ENCODE results near the gene SELENOO. TPM values are rescaled to one million over a fixed set of nuclear protein-coding genes. Genes with fewer than 3 reads are reported as not detected.

The SELENOO gene
- total RNA-seq, 1 donor from 2014 or later: 4.7 TPM

Other genes with a start within 250 kb of the SELENOO start
- 14.6 TPM for gene PIM3, start 240.2 kb upstream of the SELENOO start, total RNA-seq
- not detected for gene IL17REL, start 188.2 kb upstream of the SELENOO start, total RNA-seq
- not detected for gene TTLL8, start 142.7 kb upstream of the SELENOO start, total RNA-seq
- 0.52 TPM for gene MLC1, start 115.6 kb upstream of the SELENOO start, total RNA-seq
- gene MOV10L1, start 111.0 kb upstream of the SELENOO start, total RNA-seq: 2.1 TPM
- gene PANX2, start 30.3 kb upstream of the SELENOO start, total RNA-seq: not detected
- gene TRABD, start 15.1 kb upstream of the SELENOO start, total RNA-seq: 4.7 TPM
- gene TUBGCP6, start 44.0 kb downstream of the SELENOO start, total RNA-seq: 17.2 TPM
- 8.9 TPM for gene HDAC10, start 50.3 kb downstream of the SELENOO start, total RNA-seq
- gene MAPK12, start 60.7 kb downstream of the SELENOO start, total RNA-seq: 18.8 TPM
- gene MAPK11, start 69.4 kb downstream of the SELENOO start, total RNA-seq: 3.1 TPM
- 48.5 TPM for gene PLXNB2, start 106.6 kb downstream of the SELENOO start, total RNA-seq
- gene DENND6B, start 126.0 kb downstream of the SELENOO start, total RNA-seq: 1.0 TPM
- 28.2 TPM for gene PPP6R2, start 142.3 kb downstream of the SELENOO start, total RNA-seq